ENCODE measurements around the gene SUPT3H.

SUPT3H gene

DNA sequence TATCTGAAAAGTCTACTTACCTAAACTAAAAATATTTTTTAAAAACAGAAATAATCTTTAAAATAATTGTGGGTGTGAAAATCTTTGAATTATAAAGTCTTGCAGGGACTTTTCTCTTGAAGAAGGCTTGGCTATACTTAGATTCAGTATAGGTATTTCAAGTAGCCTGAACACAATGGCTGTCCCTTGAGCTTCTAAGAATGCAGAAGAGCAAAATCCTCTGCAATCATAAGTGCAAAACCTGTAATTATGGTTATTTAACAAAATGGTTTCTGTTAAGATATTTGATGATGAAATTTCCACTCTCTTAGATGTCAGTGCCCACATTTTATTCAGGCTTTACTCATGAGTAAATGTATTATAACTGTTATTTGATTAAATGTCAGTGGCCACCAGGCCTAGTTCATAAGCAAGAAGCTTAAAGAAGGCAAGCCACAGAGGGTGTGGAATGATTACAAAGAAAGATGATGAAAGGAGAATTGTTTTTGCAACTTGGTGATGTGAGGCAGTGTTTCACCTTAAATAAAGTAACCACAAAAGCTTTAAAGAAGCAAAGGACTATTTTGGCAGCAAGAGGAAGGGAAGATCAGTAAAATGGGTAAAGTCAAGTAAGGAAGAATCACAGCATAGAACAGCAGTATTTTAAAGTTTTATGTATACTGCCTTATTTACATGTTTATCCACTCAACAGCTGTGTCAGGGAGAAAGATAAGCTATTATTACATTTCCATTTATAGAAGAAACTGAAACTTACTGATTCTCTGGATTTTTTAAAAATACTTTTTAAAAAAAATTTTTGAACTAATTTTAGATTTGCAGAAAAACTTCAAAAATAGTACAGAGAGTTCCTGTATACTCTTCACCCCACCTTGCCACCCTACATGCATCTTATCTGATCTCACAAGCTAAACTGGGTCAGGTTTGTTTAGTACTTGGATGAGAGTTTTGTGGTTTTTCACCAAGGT, 400.8 kb downstream of the SUPT3H start:
- DNase-seq, result no peak

- DNase-seq, result no peak
Measured at GRCh38 chr6:44974511-44974910, 403.2 kb downstream of the SUPT3H start.

DNA sequence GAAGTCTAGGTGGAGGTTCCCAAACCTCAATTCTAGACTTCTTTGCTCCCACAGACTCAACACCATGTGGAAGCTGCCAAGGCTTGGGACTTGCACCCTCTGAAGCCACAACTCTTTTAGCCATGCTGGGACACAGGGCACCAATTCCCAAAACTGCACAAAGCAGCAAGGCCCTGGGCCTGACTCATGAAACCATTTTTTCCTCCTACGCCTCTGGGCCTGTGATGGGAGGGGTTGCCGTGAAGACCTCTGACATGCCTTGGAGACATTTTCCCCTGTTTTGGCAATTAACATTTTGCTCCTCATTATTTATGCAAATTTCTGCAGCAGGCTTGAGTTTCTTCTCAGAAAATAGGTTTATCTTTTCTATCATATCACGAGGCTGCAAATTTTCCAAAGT, 405.0 kb downstream of the SUPT3H start:
- DNase-seq, result no peak

GRCh38 chr6:44969446-44970185, 408.1 kb downstream of the SUPT3H start:
- DNase-seq, result no peak

DNA sequence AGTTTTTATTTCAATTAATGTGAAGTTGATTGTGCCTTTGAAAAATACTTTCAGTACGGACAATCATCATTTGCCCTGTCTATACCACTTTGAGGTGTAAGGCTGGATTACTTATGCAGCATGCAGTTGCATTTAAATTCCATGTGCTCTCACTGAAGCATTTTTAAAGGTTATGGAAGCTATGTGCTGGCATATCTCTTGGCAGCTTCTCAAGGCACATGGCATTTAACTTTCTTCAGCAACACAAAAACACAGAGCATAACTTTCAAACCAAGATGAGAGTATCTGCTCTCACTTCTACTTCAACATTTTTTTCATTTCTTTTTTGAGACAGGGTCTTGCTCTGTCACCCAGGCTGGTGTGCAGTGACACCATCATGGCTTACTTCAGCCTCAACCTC, 410.3 kb downstream of the SUPT3H start:
- DNase-seq, result no peak

GRCh38 chr6:44966449-44967092, 411.2 kb downstream of the SUPT3H start:
- no peak for DNase-seq

- no peak for DNase-seq
Measured at GRCh38 chr6:44965708-44966107, 412.0 kb downstream of the SUPT3H start.

DNA sequence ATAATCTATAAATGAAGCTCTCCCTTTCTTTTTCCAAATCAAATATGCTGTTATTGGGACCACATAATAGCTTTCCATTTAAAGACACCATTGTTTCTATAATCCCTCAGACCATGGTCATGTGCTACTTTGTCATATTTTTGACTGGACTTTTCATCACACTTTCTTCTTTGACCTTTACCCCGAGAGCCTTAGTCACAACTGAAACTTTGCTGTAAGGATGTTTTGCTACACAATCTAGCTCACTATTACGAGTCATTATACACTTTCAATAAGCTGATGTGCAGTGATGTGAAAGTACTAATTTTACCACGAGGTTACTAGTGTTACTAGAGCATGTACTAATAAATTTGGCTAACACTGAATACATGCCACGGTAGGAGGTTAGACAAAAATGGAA, 416.8 kb downstream of the SUPT3H start:
- DNase-seq, result no peak

- no peak for DNase-seq
Measured at GRCh38 chr6:44959651-44960050, 418.1 kb downstream of the SUPT3H start.

GRCh38 chr6:44957156-44957555, 420.6 kb downstream of the SUPT3H start:
- no peak for DNase-seq

GRCh38 chr6:44956396-44956795, 421.3 kb downstream of the SUPT3H start:
- no peak for DNase-seq

GRCh38 chr6:44955145-44955544, 422.6 kb downstream of the SUPT3H start:
- DNase-seq, result no peak

DNA sequence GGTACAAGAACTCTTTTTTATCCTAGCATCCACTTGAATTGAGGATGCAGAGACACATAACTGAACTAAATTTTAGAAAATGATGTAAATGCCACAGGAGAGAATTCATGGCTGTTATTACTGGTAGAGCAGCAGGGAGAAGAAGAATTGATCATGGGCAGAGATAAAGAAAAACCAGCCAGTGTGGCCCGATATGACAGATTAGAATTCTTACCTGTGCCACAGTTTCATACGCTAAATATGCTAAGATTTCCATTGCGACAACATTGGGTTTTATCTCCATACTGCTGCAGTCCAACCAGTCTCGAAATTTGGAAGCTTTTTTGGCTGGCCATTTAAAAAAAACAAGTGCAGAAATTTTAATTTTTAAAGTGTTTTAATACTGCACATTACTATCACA, 423.5 kb downstream of the SUPT3H start:
- DNase-seq, result no peak

DNA sequence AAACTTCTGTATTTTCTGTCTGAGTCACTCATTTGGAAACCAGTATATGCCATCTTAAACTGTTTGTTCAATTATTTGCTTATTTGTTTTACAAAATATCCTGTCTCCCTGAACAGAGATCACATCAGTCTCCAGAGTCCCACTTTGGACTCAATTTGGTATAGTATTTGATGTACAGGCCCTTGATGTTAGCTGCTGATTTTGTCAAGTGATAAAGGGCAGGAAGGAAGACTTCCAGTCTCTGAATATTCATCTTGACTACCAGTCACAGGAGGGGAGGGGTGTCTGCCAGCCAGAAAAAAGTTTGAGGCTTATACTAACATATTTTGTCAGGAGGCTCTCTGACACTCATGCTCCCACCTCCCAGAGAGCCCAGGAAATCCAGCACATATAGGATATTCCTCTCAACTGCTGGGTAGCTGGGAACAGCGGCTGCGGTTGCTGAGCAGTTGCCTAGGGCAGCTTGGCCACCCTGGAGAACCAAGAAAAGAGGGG, 426.4 kb downstream of the SUPT3H start:
- DNase-seq, result no peak

GRCh38 chr6:44949596-44950201, 428.0 kb downstream of the SUPT3H start:
- DNase-seq, result no peak

DNA sequence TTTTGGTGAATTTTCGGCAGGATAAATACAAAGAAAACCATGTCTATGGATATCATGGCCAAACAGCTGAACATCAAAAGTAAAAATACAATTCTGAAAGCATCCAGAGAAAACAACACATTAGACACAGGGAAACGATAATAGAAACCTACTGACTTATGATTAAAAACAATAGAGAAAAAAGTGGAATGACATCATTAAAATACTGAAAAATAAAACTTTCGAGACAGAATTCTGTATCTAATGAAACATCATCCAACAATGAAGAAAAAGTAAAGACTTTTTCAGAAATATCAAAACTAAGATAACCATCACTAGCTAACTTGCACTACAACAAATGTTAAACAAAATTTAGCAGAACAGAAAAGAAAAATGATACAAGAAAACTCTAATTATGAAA, 434.2 kb downstream of the SUPT3H start:
- no peak for DNase-seq

DNA sequence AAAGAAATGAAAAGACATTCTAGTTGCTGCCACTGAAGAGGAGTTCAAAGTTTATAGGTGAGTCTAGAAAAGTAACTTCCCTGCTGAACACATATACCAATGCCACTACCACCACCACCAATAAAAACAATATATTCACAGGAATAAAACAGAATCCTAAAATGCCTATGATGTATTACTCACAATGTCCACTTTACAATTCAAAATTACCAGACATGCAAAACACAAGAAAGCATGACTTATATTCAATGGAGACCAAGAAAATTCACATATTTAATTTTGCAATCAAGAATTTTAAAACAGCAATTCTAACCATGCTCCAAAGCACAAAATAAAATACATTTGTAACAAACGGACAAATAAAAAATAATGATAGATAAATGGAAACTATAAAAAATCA, 434.9 kb downstream of the SUPT3H start:
- DNase-seq, result no peak

- DNase-seq, result no peak
Measured at GRCh38 chr6:44942201-44942600, 435.5 kb downstream of the SUPT3H start.

- no peak for DNase-seq
Measured at GRCh38 chr6:44940367-44940766, 437.4 kb downstream of the SUPT3H start.

DNA sequence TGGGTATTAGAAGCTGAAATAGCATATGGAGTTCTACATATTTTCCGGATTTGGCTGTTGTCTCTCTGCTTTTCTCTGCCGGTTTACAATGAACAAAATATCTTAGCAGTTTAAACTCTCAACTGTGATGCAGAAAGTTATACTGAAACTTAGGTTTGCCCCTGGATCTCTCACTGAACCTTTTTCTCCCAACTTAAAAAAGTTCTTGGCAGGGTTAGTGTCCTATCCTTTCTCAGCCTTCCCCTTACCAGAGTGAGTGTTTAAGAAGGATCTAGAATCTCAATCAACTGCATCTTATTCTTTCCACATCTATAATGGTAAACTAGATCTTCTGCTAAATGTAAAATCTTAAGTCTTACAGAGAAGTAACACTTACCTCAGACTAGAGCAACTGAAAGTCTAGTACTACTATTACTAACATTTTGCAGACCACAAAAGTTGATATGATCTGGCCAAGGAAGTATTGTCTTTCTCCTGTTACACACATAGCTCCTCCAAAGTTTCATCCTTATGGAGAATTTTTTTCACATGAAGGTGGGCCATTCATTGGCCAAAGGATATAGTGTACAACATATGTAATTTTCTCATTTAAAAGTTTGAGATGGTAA, 441.9 kb downstream of the SUPT3H start:
- no peak for DNase-seq

DNA sequence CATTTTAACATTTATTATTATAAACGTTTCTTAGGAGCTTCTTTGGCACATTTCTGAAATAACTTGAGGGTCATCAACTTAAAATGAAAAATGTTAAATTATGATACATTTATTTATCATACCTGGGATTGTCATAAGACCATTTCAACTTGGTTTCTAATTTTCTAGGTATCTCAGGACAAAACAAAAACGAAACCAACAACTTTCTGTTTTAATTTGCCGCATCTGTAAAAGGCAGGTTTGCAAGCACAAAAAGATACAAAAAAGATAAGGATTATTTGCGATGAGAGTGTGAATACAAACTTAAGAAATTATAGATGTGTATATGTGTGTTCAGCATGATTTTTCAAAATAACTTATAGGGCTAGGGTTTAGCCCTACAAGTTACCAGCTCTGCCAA, 444.6 kb downstream of the SUPT3H start:
- no peak for DNase-seq

GRCh38 chr6:44932651-44933091, 445.1 kb downstream of the SUPT3H start:
- DNase-seq, result peak; percentile 33

Measured in effector CD8-positive, alpha-beta T cell (primary cell).